OCI-LY1 (cell line): Measurements from ENCODE around the gene ULK4.

Experiments
- H2AFZ ChIP-seq: fragments of 200-600 bp; sonication (generic), shearing (Covaris generic); 2 replicates; pipeline ENCODE4 v1.6.0; 2014; ENCODE audit warnings: antibody characterized with exemption, mild to moderate bottlenecking, low read length
- H3F3A ChIP-seq: fragments of 200-600 bp; sonication (generic), shearing (Covaris generic); 2 replicates; pipeline ENCODE4 v1.6.0; 2014; ENCODE audit warnings: mild to moderate bottlenecking, antibody characterized with exemption, low read length, moderate library complexity; ENCODE audit not compliant: insufficient read depth
- H3K27ac ChIP-seq: fragments of 200-600 bp; sonication (generic); 2 replicates; pipeline ENCODE4 v1.5.1; 2014; ENCODE audit warnings: low read length, mixed run types, mild to moderate bottlenecking, low read depth; ENCODE audit not compliant: poor library complexity, severe bottlenecking
- H3K27me3 ChIP-seq: fragments of 200-600 bp; sonication (generic); 2 replicates; pipeline ENCODE4 v1.6.0; 2014; ENCODE audit warnings: antibody characterized with exemption, mild to moderate bottlenecking, low read length, moderate library complexity; ENCODE audit not compliant: insufficient read depth
- H3K36me3 ChIP-seq: fragments of 200-600 bp; sonication (generic); 2 replicates; pipeline ENCODE4 v1.6.1; 2014; ENCODE audit warnings: mild to moderate bottlenecking, antibody characterized with exemption, low read length, moderate library complexity, mixed read lengths; ENCODE audit not compliant: insufficient read depth
- H3K4me1 ChIP-seq: fragments of 200-600 bp; sonication (generic); 2 replicates; pipeline ENCODE4 v1.5.1; 2014; ENCODE audit warnings: mild to moderate bottlenecking, low read length, moderate library complexity; ENCODE audit not compliant: insufficient read depth, severe bottlenecking
- H3K4me2 ChIP-seq: fragments of 200-600 bp; sonication (generic), shearing (Covaris generic); 2 replicates; pipeline ENCODE4 v1.6.1; 2014; ENCODE audit warnings: low read length
- H3K4me3 ChIP-seq: fragments of 200-600 bp; sonication (generic); 2 replicates; pipeline ENCODE4 v1.5.1; 2014; ENCODE audit warnings: low read length, low read depth, mild to moderate bottlenecking, mixed read lengths; ENCODE audit not compliant: poor library complexity, severe bottlenecking
- H3K79me2 ChIP-seq: fragments of 200-600 bp; shearing (Covaris generic); 2 replicates; pipeline ENCODE4 v1.6.1; 2016; ENCODE audit warnings: mixed run types, low read length, mixed read lengths; ENCODE audit not compliant: insufficient read depth
- H3K9ac ChIP-seq: fragments of 200-600 bp; sonication (generic), shearing (Covaris generic); 2 replicates; pipeline ENCODE4 v1.6.1; 2014; ENCODE audit warnings: mild to moderate bottlenecking, low read length, mixed read lengths
- H3K9me2 ChIP-seq: fragments of 200-600 bp; sonication (generic), shearing (Covaris generic); 2 replicates; pipeline ENCODE4 v1.6.1; 2014; ENCODE audit warnings: low read depth, mild to moderate bottlenecking, low read length, mixed read lengths
- H3K9me3 ChIP-seq: fragments of 200-600 bp; shearing (Covaris generic); 2 replicates; pipeline ENCODE4 v1.6.1; 2014; ENCODE audit warnings: low read length, mixed read lengths
- H4K20me1 ChIP-seq: fragments of 200-600 bp; sonication (generic), shearing (Covaris generic); 2 replicates; pipeline ENCODE4 v1.6.0; 2016; ENCODE audit warnings: mild to moderate bottlenecking, low read length; ENCODE audit not compliant: insufficient read depth
- EZH2 ChIP-seq: fragments of 200-600 bp; sonication (generic), shearing (Covaris generic); IDR thresholded peaks from 2 replicates; pipeline ENCODE4 v1.8.0; 2017; ENCODE audit warnings: borderline replicate concordance, mixed run types, mild to moderate bottlenecking, antibody characterized with exemption, low read length, moderate library complexity, mixed read lengths
- TF ChIP-seq, protein P1 (sequence below): fragments of 200-600 bp; sonication (generic), shearing (Covaris generic); IDR thresholded peaks from 2 replicates; pipeline ENCODE4 v1.5.1; 2017; ENCODE audit warnings: mild to moderate bottlenecking, antibody characterized with exemption, low read length, moderate library complexity, mixed read lengths

Gene ULK4

DNA sequence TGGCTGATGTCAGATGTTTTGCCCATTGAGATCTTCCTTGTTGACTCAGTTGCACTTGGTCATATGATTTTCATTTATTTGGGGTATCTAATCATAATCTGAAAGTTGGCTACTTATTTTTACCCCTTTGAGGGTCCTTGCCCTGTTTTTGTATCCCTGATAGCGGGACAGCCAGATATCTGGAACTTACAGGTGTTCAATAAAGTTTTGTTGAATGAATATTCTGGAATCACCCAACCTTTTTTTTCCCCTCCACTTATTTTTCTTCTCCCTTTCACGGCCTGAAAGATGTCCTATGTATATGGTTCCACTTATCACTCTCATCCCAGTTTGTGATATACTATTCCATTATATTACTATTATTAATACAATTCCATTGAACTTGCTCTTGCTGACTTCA lies 749.8 kb downstream of the ULK4 start:
- Histone ChIP-seq H3F3A (no peaks in the 10 kb centered on the region), H2AFZ (no peak overlapping the region)
- TF ChIP-seq EZH2, result no peak
- TF ChIP-seq, protein P1, sequence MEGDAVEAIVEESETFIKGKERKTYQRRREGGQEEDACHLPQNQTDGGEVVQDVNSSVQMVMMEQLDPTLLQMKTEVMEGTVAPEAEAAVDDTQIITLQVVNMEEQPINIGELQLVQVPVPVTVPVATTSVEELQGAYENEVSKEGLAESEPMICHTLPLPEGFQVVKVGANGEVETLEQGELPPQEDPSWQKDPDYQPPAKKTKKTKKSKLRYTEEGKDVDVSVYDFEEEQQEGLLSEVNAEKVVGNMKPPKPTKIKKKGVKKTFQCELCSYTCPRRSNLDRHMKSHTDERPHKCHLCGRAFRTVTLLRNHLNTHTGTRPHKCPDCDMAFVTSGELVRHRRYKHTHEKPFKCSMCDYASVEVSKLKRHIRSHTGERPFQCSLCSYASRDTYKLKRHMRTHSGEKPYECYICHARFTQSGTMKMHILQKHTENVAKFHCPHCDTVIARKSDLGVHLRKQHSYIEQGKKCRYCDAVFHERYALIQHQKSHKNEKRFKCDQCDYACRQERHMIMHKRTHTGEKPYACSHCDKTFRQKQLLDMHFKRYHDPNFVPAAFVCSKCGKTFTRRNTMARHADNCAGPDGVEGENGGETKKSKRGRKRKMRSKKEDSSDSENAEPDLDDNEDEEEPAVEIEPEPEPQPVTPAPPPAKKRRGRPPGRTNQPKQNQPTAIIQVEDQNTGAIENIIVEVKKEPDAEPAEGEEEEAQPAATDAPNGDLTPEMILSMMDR, result no peak

DNA sequence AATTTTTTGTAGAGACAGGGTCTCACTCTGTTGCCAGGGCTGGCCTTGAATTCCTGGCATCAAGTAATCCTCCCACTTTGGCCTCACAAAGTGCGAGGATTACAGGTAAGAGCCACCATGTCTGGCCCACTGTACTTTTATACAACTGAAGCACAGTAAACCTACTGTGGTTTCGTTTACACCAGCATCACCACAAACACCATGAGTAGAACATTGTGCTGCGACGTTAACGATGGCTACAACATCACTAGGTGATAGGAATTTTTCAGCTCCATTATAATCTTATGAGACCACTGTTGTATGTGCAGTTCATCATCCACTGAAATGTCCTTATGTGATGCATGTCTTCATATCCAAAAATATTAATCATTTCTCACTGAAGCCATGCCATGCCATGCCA lies 750.9 kb downstream of the ULK4 start:
- H2AFZ ChIP-seq, result no peak overlapping the region
- H3K4me1 ChIP-seq, result peaks cover 33% of the 10 kb centered on the region
- H3K9me3 ChIP-seq, result no peaks in the 10 kb centered on the region
- H3K9ac ChIP-seq, result no peak overlapping the region
- H3K9me2 ChIP-seq, result no peaks in the 10 kb centered on the region
- no peaks in the 10 kb centered on the region for H3F3A ChIP-seq
- peaks cover 35% of the 10 kb centered on the region for H3K36me3 ChIP-seq
- no peak for TF ChIP-seq EZH2
- TF ChIP-seq, protein P1, result no peak
- H3K27me3 ChIP-seq, result no peaks in the 10 kb centered on the region
- no peaks in the 10 kb centered on the region; the same call in 1 of the 2 replicates for H4K20me1 ChIP-seq
- peaks cover 99% of the 10 kb centered on the region for H3K79me2 ChIP-seq
- no peak overlapping the region for H3K4me2 ChIP-seq
- H3K4me3 ChIP-seq, result no peak overlapping the region
- no peak overlapping the region for H3K27ac ChIP-seq

More for the DNA sequence above, 749.8 kb downstream of the ULK4 start:
- Histone ChIP-seq H3K27me3 (no peaks in the 10 kb centered on the region), H3K79me2 (peaks cover 99% of the 10 kb centered on the region), H4K20me1 (no peaks in the 10 kb centered on the region; the same call in 1 of the 2 replicates), H3K4me1 (peaks cover 33% of the 10 kb centered on the region), H3K9ac (no peak overlapping the region), H3K27ac (no peak overlapping the region), H3K4me2 (no peak overlapping the region), H3K9me2 (no peaks in the 10 kb centered on the region), H3K4me3 (no peak overlapping the region), H3K36me3 (peaks cover 39% of the 10 kb centered on the region), H3K9me3 (no peaks in the 10 kb centered on the region)

DNA sequence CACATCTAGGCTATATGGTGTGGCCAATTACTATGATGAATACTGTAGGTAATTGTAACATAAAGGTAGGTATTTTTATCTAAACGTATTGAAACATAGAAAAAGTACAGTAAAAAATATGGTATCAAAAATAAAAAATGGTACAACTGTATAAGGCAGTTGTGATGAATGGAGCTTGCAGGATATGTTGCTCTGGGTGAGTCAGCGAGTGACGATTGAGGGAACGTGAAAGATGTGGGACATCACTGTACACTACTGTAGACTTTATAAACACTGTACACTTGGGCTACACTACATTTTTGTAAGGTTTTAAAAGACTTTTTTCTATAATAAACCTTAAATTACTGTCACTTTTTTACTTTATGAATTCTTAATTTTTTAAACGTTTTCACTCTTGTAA lies 752.3 kb downstream of the ULK4 start:
- peaks cover 35% of the 10 kb centered on the region for H3K36me3 ChIP-seq
- H3K4me2 ChIP-seq, result no peak overlapping the region
- H2AFZ ChIP-seq, result no peak overlapping the region
- no peak overlapping the region for H3K4me3 ChIP-seq
- no peaks in the 10 kb centered on the region for H3K9me3 ChIP-seq
- no peak for TF ChIP-seq EZH2
- TF ChIP-seq, protein P1, result no peak
- peaks cover 100% of the 10 kb centered on the region for H3K79me2 ChIP-seq
- H4K20me1 ChIP-seq, result no peaks in the 10 kb centered on the region; the same call in 1 of the 2 replicates
- H3F3A ChIP-seq, result no peaks in the 10 kb centered on the region
- no peak overlapping the region for H3K27ac ChIP-seq
- H3K9ac ChIP-seq, result no peak overlapping the region
- H3K27me3 ChIP-seq, result no peaks in the 10 kb centered on the region
- H3K9me2 ChIP-seq, result no peaks in the 10 kb centered on the region
- peaks cover 41% of the 10 kb centered on the region for H3K4me1 ChIP-seq
